A549 (cell line): ENCODE results near the gene TTC27.

Experiments used
- ATOH8 ChIP-seq: fragments of 250-450 bp; sonication (Bioruptor Pico); IDR thresholded peaks from 2 replicates; pipeline ENCODE4 v1.5.0; 2020; ENCODE audit warnings: low read depth, mild to moderate bottlenecking, moderate library complexity
- CTCF ChIP-seq: fragments of >200 bp; sonication (Bioruptor Twin); formaldehyde crosslinking; IDR thresholded peaks from 3 replicates; pipeline ENCODE4 v1.5.1; 2016
- EP300 ChIP-seq, 2 experiments: fragments of >200 bp; sonication (Bioruptor Twin); formaldehyde crosslinking; IDR thresholded peaks; 2 replicates in 1 of 2; 3 replicates in 1 of 2; pipeline ENCODE4 v1.6.1; 2016 to 2017
- FOSL2 ChIP-seq, 2 experiments: fragments of 450-650 bp in 1 of 2; fragments of >200 bp in 1 of 2; sonication (Bioruptor Twin) in 1 of 2; formaldehyde crosslinking; IDR thresholded peaks; 2 replicates each; pipeline versions ENCODE4 v1.5.0 to v1.6.1; 2016 to 2020; ENCODE audit warnings: mild to moderate bottlenecking in 1 of 2, moderate library complexity in 1 of 2
- HDAC2 ChIP-seq: fragments of 200-600 bp; sonication (generic); IDR thresholded peaks from 2 replicates; pipeline ENCODE4 v1.6.1; 2016
- MAZ ChIP-seq: fragments of 150-350 bp; IDR thresholded peaks from 2 replicates; pipeline ENCODE4 v1.6.1; 2014; ENCODE audit warnings: antibody characterized with exemption, low read depth, low read length, borderline replicate concordance
- PBX3 ChIP-seq: IDR thresholded peaks from 2 replicates; pipeline ENCODE4 v1.6.1; 2012
- POLR2A ChIP-seq: IDR thresholded peaks from 2 replicates; pipeline ENCODE4 v1.6.1; 2012; ENCODE audit warnings: mild to moderate bottlenecking, low read length
- RAD21 ChIP-seq, 2 experiments: fragments of >200 bp in 1 of 2; sonication (Bioruptor Twin) in 1 of 2; formaldehyde crosslinking in 1 of 2; IDR thresholded peaks in 1 of 2; conservative IDR thresholded peaks in 1 of 2; 2 replicates in 1 of 2; 3 replicates in 1 of 2; pipeline ENCODE4 v1.6.1; 2012 to 2018; ENCODE audit warnings: inconsistent platforms in 1 of 2
- REST ChIP-seq: fragments of 200-600 bp; sonication (generic); IDR thresholded peaks from 2 replicates; pipeline ENCODE4 v1.6.1; 2016; ENCODE audit warnings: antibody characterized with exemption, mild to moderate bottlenecking, moderate library complexity

- no peak for TF ChIP-seq POLR2A
- no peak for TF ChIP-seq CTCF
- TF ChIP-seq RAD21 (conservative IDR thresholded peaks at IDR 0.05 in 1 of 2, IDR thresholded peaks at IDR 0.05 in 1 of 2) = no peak
- TF ChIP-seq REST = no peak
- TF ChIP-seq FOSL2 (IDR thresholded peaks at IDR 0.05) = no peak
- TF ChIP-seq FOSL2 (CRISPR knock-in tag; IDR thresholded peaks at IDR 0.05) = no peak
- TF ChIP-seq EP300 (IDR thresholded peaks at IDR 0.05) = no peak
- TF ChIP-seq MAZ = no peak
- TF ChIP-seq ATOH8 = no peak
- TF ChIP-seq PBX3 = no peak
- no peak for TF ChIP-seq HDAC2
Observed at GRCh38 chr2:32838418-32838817, 210.6 kb downstream of the TTC27 start.
